H1 (cell line): ENCODE measurements around the gene WASL. TPM values are rescaled to one million over a fixed set of nuclear protein-coding genes. Genes with fewer than 3 reads are reported as not detected.

Experiments
- CTCF ChIA-PET: fragments of 300-600 bp; sonication (Branson Sonifier 250); formaldehyde crosslinking; loops from one replicate; lab custom pipeline; 2021; ENCODE audit not compliant: partially characterized antibody; lab: Charles Lee
- POLR2A ChIA-PET: fragments of 300-600 bp; sonication (Branson Sonifier 250); formaldehyde crosslinking; loops from one replicate; lab custom pipeline; 2021; ENCODE audit warnings: inconsistent platforms; ENCODE audit not compliant: partially characterized antibody; lab: Charles Lee
- DNase-seq, 2 experiments: peaks; one replicate each; pipeline versions ENCODE4 v3.0.0 to v3.0.0-alpha.2; 2010 to 2022; ENCODE audit warnings: low spot score in 2 of 2, low read depth in 1 of 2, mixed read lengths in 1 of 2
- FAIRE-seq: peaks from 2 replicates; lab custom pipeline; 2011; peaks lifted over from hg19 to GRCh38; lab: Jason Lieb, UNC
- H2AFZ ChIP-seq: 2 replicates; pipeline ENCODE4 v1.8.1; 2012; ENCODE audit warnings: low read length, inconsistent platforms
- H2AK5ac ChIP-seq: 2 replicates; pipeline ENCODE4 v1.6.1; 2013; ENCODE audit warnings: low read depth, low read length
- H2BK120ac ChIP-seq: replicated peaks from 2 replicates; pipeline ENCODE3; 2013; ENCODE audit warnings: low read depth, low read length, inconsistent platforms
- H2BK12ac ChIP-seq: 2 replicates; pipeline ENCODE4 v1.6.1; 2013; ENCODE audit warnings: low read depth, low read length
- H2BK15ac ChIP-seq: 2 replicates; pipeline ENCODE4 v1.6.1; 2013; ENCODE audit warnings: low read length
- H2BK20ac ChIP-seq: 2 replicates; pipeline ENCODE4 v1.6.1; 2013; ENCODE audit warnings: low read length
- H2BK5ac ChIP-seq: 2 replicates; pipeline ENCODE4 v1.6.1; 2013; ENCODE audit warnings: low read depth, low read length
- H3K14ac ChIP-seq: 2 replicates; pipeline ENCODE4 v1.6.1; 2013; ENCODE audit warnings: inconsistent platforms; ENCODE audit not compliant: insufficient read length
- H3K18ac ChIP-seq: 2 replicates; pipeline ENCODE4 v1.6.1; 2013; ENCODE audit warnings: low read length; ENCODE audit errors: extremely low read depth
- H3K23ac ChIP-seq: 2 replicates; pipeline ENCODE4 v1.6.1; 2013; ENCODE audit warnings: inconsistent platforms; ENCODE audit not compliant: insufficient read length
- H3K23me2 ChIP-seq: 2 replicates; pipeline ENCODE4 v1.6.1; 2013; ENCODE audit warnings: low read depth, low read length
- H3K27ac ChIP-seq: 2 replicates; pipeline ENCODE4 v1.6.1; 2011; ENCODE audit warnings: low read depth, low read length, inconsistent platforms
- H3K27me3 ChIP-seq, 4 experiments: replicated peaks in 1 of 4; 1 replicate in 1 of 4; 2 replicates in 3 of 4; pipeline versions ENCODE4 v1.6.1 to v1.8.1; 2011 to 2013; ENCODE audit warnings: low read length in 3 of 4, mild to moderate bottlenecking in 3 of 4, inconsistent platforms in 2 of 4, mixed read lengths in 2 of 4, moderate library complexity in 1 of 4; ENCODE audit not compliant: control insufficient read depth in 3 of 4, insufficient read depth in 3 of 4; ENCODE audit errors: extremely low read depth in 1 of 4
- H3K36me3 ChIP-seq, 4 experiments: 2 replicates each; pipeline versions ENCODE4 v1.6.1 to v1.8.1; 2011 to 2013; ENCODE audit warnings: mild to moderate bottlenecking in 4 of 4, low read length in 3 of 4, moderate library complexity in 2 of 4, control low read depth in 1 of 4, inconsistent platforms in 1 of 4; ENCODE audit not compliant: insufficient read depth in 4 of 4, control insufficient read depth in 2 of 4
- H3K4ac ChIP-seq: replicated peaks from 2 replicates; pipeline ENCODE3; 2013; ENCODE audit warnings: low read length, low read depth, mixed read lengths, inconsistent platforms; ENCODE audit not compliant: insufficient read length
- H3K4me1 ChIP-seq, 4 experiments: replicated peaks in 1 of 4; 1 replicate in 1 of 4; 2 replicates in 3 of 4; pipeline versions ENCODE4 v1.6.1 to v1.8.1; 2011 to 2013; ENCODE audit warnings: low read length in 3 of 4, inconsistent platforms in 2 of 4, mixed read lengths in 1 of 4; ENCODE audit not compliant: insufficient read depth in 4 of 4, control insufficient read depth in 3 of 4
- H3K4me2 ChIP-seq, 2 experiments: 2 replicates each; pipeline versions ENCODE4 v1.6.1 to v1.8.1; 2011 to 2013; ENCODE audit warnings: low read depth in 2 of 2, low read length in 2 of 2, control low read depth in 1 of 2, inconsistent platforms in 1 of 2, mild to moderate bottlenecking in 1 of 2; ENCODE audit not compliant: insufficient read depth in 1 of 2
- H3K4me3 ChIP-seq, 4 experiments: fragments of 200-600, 300-600 bp in 1 of 4; sonication (generic), shearing (Covaris generic), sonication (Bioruptor Twin) in 1 of 4; 2 replicates each; pipeline versions ENCODE4 v1.5.1 to v1.8.1; 2011 to 2016; ENCODE audit warnings: low read length in 4 of 4, low read depth in 3 of 4, control low read depth in 2 of 4, inconsistent platforms in 2 of 4, mild to moderate bottlenecking in 2 of 4, mixed read lengths in 1 of 4, moderate library complexity in 1 of 4; ENCODE audit not compliant: insufficient read depth in 2 of 4; ENCODE audit errors: extremely low read depth in 1 of 4
- H3K56ac ChIP-seq: replicated peaks from 2 replicates; pipeline ENCODE3; 2013; ENCODE audit warnings: low read depth, mild to moderate bottlenecking, mixed read lengths, low read length, inconsistent platforms; ENCODE audit not compliant: insufficient read length
- H3K79me1 ChIP-seq: 2 replicates; pipeline ENCODE4 v1.6.1; 2013; ENCODE audit warnings: low read depth, low read length, control low read depth
- H3K79me2 ChIP-seq, 2 experiments: 2 replicates each; pipeline versions ENCODE4 v1.6.1 to v1.8.1; 2012 to 2013; ENCODE audit warnings: low read length in 2 of 2, mild to moderate bottlenecking in 2 of 2, inconsistent platforms in 1 of 2; ENCODE audit not compliant: insufficient read depth in 2 of 2, control insufficient read depth in 1 of 2
- H3K9ac ChIP-seq, 4 experiments: replicated peaks in 1 of 4; 1 replicate in 1 of 4; 2 replicates in 3 of 4; pipeline versions ENCODE4 v1.6.1 to v1.8.1; 2011 to 2013; ENCODE audit warnings: low read depth in 3 of 4, low read length in 3 of 4, control low read depth in 2 of 4, mild to moderate bottlenecking in 2 of 4, moderate library complexity in 2 of 4, inconsistent platforms in 1 of 4; ENCODE audit errors: extremely low read depth in 1 of 4
- H3K9me3 ChIP-seq, 2 experiments: 2 replicates each; pipeline versions ENCODE4 v1.6.1 to v1.8.1; 2012 to 2013; ENCODE audit warnings: mild to moderate bottlenecking in 2 of 2, moderate library complexity in 2 of 2, control low read depth in 1 of 2, inconsistent platforms in 1 of 2, low read depth in 1 of 2, low read length in 1 of 2, mixed read lengths in 1 of 2; ENCODE audit not compliant: insufficient read depth in 2 of 2
- H4K20me1 ChIP-seq, 2 experiments: replicated peaks in 1 of 2; 2 replicates each; pipeline versions ENCODE3 to v1.8.1; 2011 to 2013; ENCODE audit warnings: inconsistent platforms in 2 of 2, low read length in 2 of 2, mild to moderate bottlenecking in 1 of 2; ENCODE audit not compliant: insufficient read depth in 2 of 2, control insufficient read depth in 1 of 2
- H4K5ac ChIP-seq: 2 replicates; pipeline ENCODE4 v1.6.1; 2013; ENCODE audit warnings: low read length, low read depth, mixed read lengths, inconsistent platforms; ENCODE audit not compliant: insufficient read length
- H4K8ac ChIP-seq: 2 replicates; pipeline ENCODE4 v1.8.0; 2013; ENCODE audit warnings: mild to moderate bottlenecking, moderate library complexity, low read length, inconsistent platforms; ENCODE audit not compliant: insufficient read depth; ENCODE audit errors: extremely low read depth
- H4K91ac ChIP-seq: replicated peaks from 2 replicates; pipeline ENCODE3; 2013; ENCODE audit warnings: low read length, mixed read lengths, inconsistent platforms; ENCODE audit not compliant: insufficient read length
- ASH2L ChIP-seq: fragments of 200-600, 300-600 bp; sonication (generic); IDR thresholded peaks from one replicate; pipeline ENCODE4 v1.7.1; 2017; ENCODE audit warnings: low read length
- CBX8 ChIP-seq: fragments of 300-800, 300-1000 bp; sonication (generic); IDR thresholded peaks from 2 replicates; pipeline ENCODE4 v1.7.1; 2016; ENCODE audit warnings: low read depth, low read length, borderline replicate concordance
- CEBPB ChIP-seq: IDR thresholded peaks from 2 replicates; pipeline ENCODE4 v1.6.1; 2012; ENCODE audit warnings: low read depth, low read length
- CTCF ChIP-seq, 3 experiments: IDR thresholded peaks; 1 replicate in 2 of 3; 2 replicates in 1 of 3; pipeline versions ENCODE4 v1.5.1 to v1.6.1; 2011; ENCODE audit warnings: low read length in 3 of 3, mild to moderate bottlenecking in 3 of 3, inconsistent platforms in 2 of 3, low read depth in 1 of 3, moderate library complexity in 1 of 3; ENCODE audit not compliant: insufficient read depth in 1 of 3; ENCODE audit errors: control extremely low read depth in 1 of 3
- EZH2 ChIP-seq: fragments of 200-600 bp; sonication (generic); IDR thresholded peaks from 2 replicates; pipeline ENCODE4 v1.7.1; 2012; ENCODE audit warnings: low read depth, mild to moderate bottlenecking, moderate library complexity, low read length, inconsistent platforms; ENCODE audit not compliant: severe bottlenecking
- GABPA ChIP-seq: IDR thresholded peaks from 2 replicates; pipeline ENCODE4 v1.6.1; 2011; ENCODE audit warnings: mild to moderate bottlenecking, low read length, moderate library complexity, borderline replicate concordance; ENCODE audit not compliant: insufficient read depth
- POLR2A ChIP-seq, 2 experiments: IDR thresholded peaks; 1 replicate in 1 of 2; 2 replicates in 1 of 2; pipeline ENCODE4 v1.6.1; 2011; ENCODE audit warnings: low read depth in 2 of 2, low read length in 2 of 2, mild to moderate bottlenecking in 2 of 2; ENCODE audit errors: control extremely low read depth in 1 of 2
- POLR2AphosphoS5 ChIP-seq: IDR thresholded peaks from 2 replicates; pipeline ENCODE4 v1.6.1; 2011; ENCODE audit warnings: low read depth, low read length
- SIX5 ChIP-seq: IDR thresholded peaks from 2 replicates; pipeline ENCODE4 v1.6.1; 2011; ENCODE audit warnings: mild to moderate bottlenecking, low read depth, low read length
- TCF12 ChIP-seq: IDR thresholded peaks from 2 replicates; pipeline ENCODE4 v1.6.1; 2011; ENCODE audit warnings: low read depth, mild to moderate bottlenecking, low read length
- WGBS, 2 experiments: shearing (Covaris generic) in 1 of 2; methylation state at CpG; one replicate each; pipeline versions ENCODE4 v1.1.6 to v1.1.7; 2013 to 2015; ENCODE audit warnings: low lambda C conversion rate in 2 of 2, mixed read lengths in 2 of 2, inconsistent platforms in 1 of 2, low coverage in 1 of 2, missing lambda C conversion rate in 1 of 2; ENCODE audit not compliant: insufficient replicate concordance in 2 of 2, insufficient coverage in 1 of 2, insufficient read length in 1 of 2; ENCODE audit errors: extremely low coverage in 1 of 2, missing lambda C conversion rate in 1 of 2; 5-methylcytosine and 5-hydroxymethylcytosine counted together
- polyA plus RNA-seq, 7 experiments: library from polyadenylated mRNA; depleted of rRNA in 3 of 7; stranded (reverse) in 5 of 7; unstranded in 2 of 7; fragments of >200 nt in 5 of 7; fragments of 200-250 nt in 2 of 7; gene quantifications; 1 replicate in 5 of 7; 2 replicates in 1 of 7; 4 replicates in 1 of 7; pipeline versions ENCODE4 v1.2.1 to v1.2.3, GENCODE V29; 2011 to 2013; ENCODE audit warnings: missing spikeins in 2 of 7, mixed read lengths in 2 of 7
- total RNA-seq: library from RNA; stranded (reverse); fragmentation: NEBNext Ultra II Directional; extraction: Animal tissue kit (Norgen Biotek cat#: 25700); gene quantifications from 2 replicates; pipeline ENCODE4 v1.2.1, GENCODE V29; 2021

Gene WASL
- total and polyA plus RNA-seq, 2 of the 8 experiments (the other 6 are each of a cell fraction or from before 2014, with no cell fraction given) = 7.7 to 38.9 TPM

- H4K91ac ChIP-seq = no peak overlapping the region
- no peak for TF ChIP-seq EZH2
- no peak for TF ChIP-seq POLR2AphosphoS5
- no peak for TF ChIP-seq SIX5
- TF ChIP-seq TCF12 = no peak
- TF ChIP-seq ASH2L = no peak
- TF ChIP-seq CTCF (IDR thresholded peaks at IDR 0.05; ENCODE audit: control extremely low read depth in 1 of 3, insufficient read depth in 1 of 3, low read depth in 1 of 3, low read length in 3 of 3) = no peak
- no peak for TF ChIP-seq GABPA
- no peak for TF ChIP-seq POLR2A (IDR thresholded peaks at IDR 0.05; ENCODE audit: control extremely low read depth in 1 of 2, low read depth in 2 of 2, low read length in 2 of 2)
- no peak for TF ChIP-seq CBX8
- no peak for TF ChIP-seq CEBPB
Measured at GRCh38 chr7:123769371-123769770, 20.6 kb upstream of the WASL start.

More at GRCh38 chr7:123769371-123769770, 20.6 kb upstream of the WASL start:
- Histone ChIP-seq H3K4me2 (no peak overlapping the region), H2BK15ac (no peak overlapping the region), H2BK120ac (no peak overlapping the region), H2BK20ac (no peak overlapping the region; the same call in 1 of the 2 replicates), H4K8ac (no peak overlapping the region), H4K20me1 (no peaks in the 10 kb centered on the region), H3K4me3 (no peak overlapping the region), H4K5ac (no peak overlapping the region), H2AK5ac (no peak overlapping the region), H3K23ac (no peak overlapping the region), H3K79me2 (no peaks in the 10 kb centered on the region), H3K9me3 (no peaks in the 10 kb centered on the region), H3K36me3 (no peaks in the 10 kb centered on the region), H3K14ac (no peak overlapping the region), H2BK5ac (no peak overlapping the region), H3K56ac (no peak overlapping the region), H3K27ac (no peak overlapping the region), H3K18ac (no peak overlapping the region), H2BK12ac (no peak overlapping the region), H3K23me2 (no peaks in the 10 kb centered on the region), H3K4ac (no peak overlapping the region), H3K9ac (no peak overlapping the region), H3K27me3 (no peaks in the 10 kb centered on the region), H3K4me1 (no peaks in the 10 kb centered on the region; a peak in 1 of 7 replicates), H2AFZ (0 out of 2 replicates have a peak overlapping the region, but pooled peaks have one; percentile 58), H3K79me1 (no peaks in the 10 kb centered on the region)
- ChIA-PET POLR2A (interaction anchor here (1.1 kb wide), 1 partner anchor 20 kb away, joined by 4 read pairs; the partner anchor contains the start of gene WASL), CTCF (interaction anchor here (0.6 to 2.4 kb wide), 3 partner anchors 28 to 596 kb away, joined by 3 to 7 read pairs (median 3); no protein-coding TSS in a partner anchor)
- DNase-seq (no peak), FAIRE-seq (no peak)
- 89% methylated on average over 3 of the region's 3 CpGs; no CpG with 5 or more reads in 1 of the 2 experiments for WGBS, 2 experiments
